Suprapubic skin (tissue), 4 donors: ENCODE measurements around the gene MRPL16.

ENCODE experiments used
- CTCF ChIP-seq, 2 donors: fragments of 200-600 bp in 1 of 2; fragments of 450-650 bp in 1 of 2; sonication (generic) in 1 of 2; IDR thresholded peaks; one replicate each; pipeline ENCODE4 v1.5.1; 2016 to 2019; ENCODE audit warnings: antibody characterized with exemption in 2 of 2, mild to moderate bottlenecking in 1 of 2, moderate library complexity in 1 of 2
- EP300 ChIP-seq: sonication (generic); formaldehyde crosslinking; IDR thresholded peaks from one replicate; pipeline ENCODE4 v1.6.1; 2017; ENCODE audit warnings: antibody characterized with exemption
- POLR2A ChIP-seq, 2 donors: fragments of 450-650 bp; IDR thresholded peaks; one replicate each; pipeline ENCODE4 v1.6.1; 2017; ENCODE audit warnings: antibody characterized with exemption in 2 of 2, mild to moderate bottlenecking in 2 of 2, moderate library complexity in 2 of 2
- POLR2AphosphoS5 ChIP-seq, 3 donors: sonication (generic); formaldehyde crosslinking; IDR thresholded peaks; one replicate each; pipeline ENCODE4 v1.6.1; 2017; ENCODE audit warnings: antibody characterized with exemption in 3 of 3

GRCh38 chr11:59777104-59777503 lies 33.5 kb downstream of the MRPL16 start:
- TF ChIP-seq CTCF (IDR thresholded peaks at IDR 0.05): no peak
- no peak for TF ChIP-seq POLR2A (IDR thresholded peaks at IDR 0.05)
- TF ChIP-seq EP300: no peak
- TF ChIP-seq POLR2AphosphoS5 (IDR thresholded peaks at IDR 0.05): no peak
